NB4 (cell line): Measurements from ENCODE around the gene WDR83.

Experiments used
- CTCF ChIP-seq: IDR thresholded peaks from one replicate; pipeline ENCODE4 v1.5.1; 2012; ENCODE audit warnings: low read depth, low read length
- POLR2A ChIP-seq: IDR thresholded peaks from 2 replicates; pipeline ENCODE4 v1.6.1; 2011; ENCODE audit warnings: mild to moderate bottlenecking; ENCODE audit not compliant: insufficient read length; ENCODE audit errors: extremely low read depth

- TF ChIP-seq CTCF (no peak), POLR2A (no peak)
Observed at GRCh38 chr19:12626958-12627357, 39.6 kb upstream of the WDR83 start.
